ENCODE data around the gene COL6A5.

GRCh38 chr3:130428871-130429712 lies 83.6 kb downstream of the COL6A5 start:
- TF ChIP-seq SUZ12 (IDR thresholded peaks at IDR 0.05; ENCODE audit: extremely low read depth, insufficient read depth, insufficient read length): no peak
- no peak for TF ChIP-seq ZNF274 (IDR thresholded peaks at IDR 0.05; ENCODE audit: low read depth, low read length)

All from NT2/D1 (cell line).